Fibroblast of skin of back (primary cell): ENCODE measurements around the gene PEAK3.

Experiments used
- DNase-seq: peaks from one replicate; pipeline ENCODE4 v3.0.0-alpha.2; 2013

PEAK3 gene

DNA sequence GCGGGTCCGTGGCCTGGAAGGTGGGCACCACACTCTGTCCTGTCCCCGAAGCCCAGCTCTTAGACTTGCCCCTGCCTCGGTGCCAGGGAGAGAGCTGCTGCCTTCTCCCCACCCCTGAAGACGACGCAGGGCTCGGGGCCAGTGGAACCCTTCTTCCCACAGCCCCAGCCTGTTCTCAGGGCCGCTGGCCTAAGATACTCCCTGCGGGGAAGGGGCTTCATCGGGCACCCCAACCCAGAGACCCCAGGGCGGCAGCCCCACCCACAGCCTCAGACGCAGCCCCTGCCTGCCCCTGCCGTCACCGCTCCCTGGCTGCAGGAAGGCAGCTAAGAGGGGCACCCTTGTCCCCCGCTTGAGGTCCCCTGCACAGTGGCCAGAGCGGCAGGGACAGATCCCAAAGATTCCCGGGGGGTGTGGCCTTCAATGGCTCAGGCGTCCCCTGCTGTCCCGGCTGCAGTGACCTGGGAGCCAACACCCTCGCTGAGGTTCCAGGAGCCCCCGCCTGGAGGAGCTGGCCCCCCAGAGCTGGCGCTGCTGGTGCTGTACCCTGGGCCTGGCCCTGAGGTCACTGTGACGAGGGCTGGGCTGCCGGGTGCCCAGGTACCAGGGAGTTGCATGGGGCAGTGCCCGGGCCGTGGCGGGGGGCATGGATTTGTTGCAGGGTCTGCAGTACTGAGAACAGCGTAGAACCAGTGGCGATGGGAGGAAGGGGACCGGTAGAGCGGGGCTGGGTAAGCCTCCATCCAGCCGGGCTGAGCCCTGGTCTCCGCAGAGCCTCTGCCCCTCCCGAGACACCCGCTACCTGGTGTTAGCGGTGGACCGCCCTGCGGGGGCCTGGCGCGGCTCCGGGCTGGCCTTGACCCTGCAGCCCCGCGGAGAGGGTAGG lies 31.9 kb downstream of the PEAK3 start:
- DNase-seq, result no peak

DNA sequence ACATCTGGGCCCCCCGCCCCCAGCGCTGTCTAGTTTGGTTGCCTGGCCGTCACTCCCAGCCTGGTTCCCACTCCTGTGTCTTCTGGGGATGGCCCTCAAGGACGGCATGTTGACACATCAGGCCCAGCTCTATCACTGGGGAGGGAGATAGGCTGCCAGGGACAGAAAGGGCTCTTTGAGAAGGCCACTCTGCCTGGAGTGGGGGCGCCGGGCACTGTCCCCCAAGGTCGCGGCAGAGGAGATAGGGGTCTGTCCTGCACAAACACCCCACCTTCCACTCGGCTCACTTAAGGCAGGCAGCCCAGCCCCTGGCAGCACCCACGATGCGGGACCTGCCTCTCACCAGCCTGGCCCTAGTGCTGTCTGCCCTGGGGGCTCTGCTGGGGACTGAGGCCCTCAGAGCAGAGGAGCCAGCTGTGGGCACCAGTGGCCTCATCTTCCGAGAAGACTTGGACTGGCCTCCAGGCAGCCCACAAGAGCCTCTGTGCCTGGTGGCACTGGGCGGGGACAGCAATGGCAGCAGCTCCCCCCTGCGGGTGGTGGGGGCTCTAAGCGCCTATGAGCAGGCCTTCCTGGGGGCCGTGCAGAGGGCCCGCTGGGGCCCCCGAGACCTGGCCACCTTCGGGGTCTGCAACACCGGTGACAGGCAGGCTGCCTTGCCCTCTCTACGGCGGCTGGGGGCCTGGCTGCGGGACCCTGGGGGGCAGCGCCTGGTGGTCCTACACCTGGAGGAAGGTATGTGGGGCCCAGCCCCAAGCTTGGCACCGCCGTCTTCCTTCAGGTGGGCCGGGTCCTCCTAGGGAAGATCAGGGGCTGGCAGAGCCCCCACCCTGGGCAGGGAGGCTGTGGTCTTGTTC lies 32.7 kb downstream of the PEAK3 start, which contains the start of gene AMH:
TSS of gene AMH (plus strand) at position 314 of the 857 bp plus-strand sequence. CDS start at position 324, 10 bp downstream.
- no peak for DNase-seq

DNA sequence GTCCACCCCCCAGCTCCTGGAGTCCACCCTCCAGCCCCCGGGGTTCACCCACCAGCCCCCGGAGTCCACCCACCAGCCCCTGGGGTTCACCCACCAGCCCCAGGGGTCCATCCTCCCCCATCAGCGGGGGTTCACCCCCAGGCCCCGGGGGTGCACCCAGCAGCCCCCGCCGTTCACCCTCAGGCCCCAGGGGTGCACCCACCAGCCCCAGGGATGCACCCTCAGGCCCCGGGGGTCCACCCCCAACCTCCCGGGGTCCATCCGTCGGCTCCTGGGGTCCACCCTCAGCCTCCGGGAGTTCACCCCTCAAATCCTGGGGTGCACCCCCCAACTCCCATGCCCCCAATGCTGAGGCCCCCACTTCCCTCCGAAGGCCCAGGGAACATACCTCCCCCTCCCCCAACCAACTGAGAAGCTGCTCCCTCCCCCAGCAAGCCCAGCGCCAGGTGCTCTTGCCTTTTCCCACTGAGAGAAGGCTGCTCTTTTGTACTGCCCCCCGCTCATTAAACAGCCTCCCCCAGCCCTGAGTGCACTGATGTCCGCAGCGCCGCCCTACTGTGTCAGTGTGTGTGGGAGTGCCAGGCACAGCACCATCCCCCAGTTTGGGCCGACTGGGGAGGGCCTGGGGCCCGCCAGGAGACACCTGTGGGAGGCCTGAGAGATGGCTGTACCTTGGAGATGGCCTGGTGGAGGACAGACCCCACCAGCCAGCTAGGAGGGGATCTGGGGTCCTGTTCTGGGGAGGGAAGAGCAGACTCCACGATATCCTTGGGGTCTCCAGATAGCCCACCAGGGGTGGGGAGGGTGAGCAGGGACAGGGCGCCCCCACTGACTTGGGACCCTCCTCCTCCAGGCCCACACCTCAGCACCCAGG lies 33.6 kb downstream of the PEAK3 start:
- DNase-seq, result no peak

DNA sequence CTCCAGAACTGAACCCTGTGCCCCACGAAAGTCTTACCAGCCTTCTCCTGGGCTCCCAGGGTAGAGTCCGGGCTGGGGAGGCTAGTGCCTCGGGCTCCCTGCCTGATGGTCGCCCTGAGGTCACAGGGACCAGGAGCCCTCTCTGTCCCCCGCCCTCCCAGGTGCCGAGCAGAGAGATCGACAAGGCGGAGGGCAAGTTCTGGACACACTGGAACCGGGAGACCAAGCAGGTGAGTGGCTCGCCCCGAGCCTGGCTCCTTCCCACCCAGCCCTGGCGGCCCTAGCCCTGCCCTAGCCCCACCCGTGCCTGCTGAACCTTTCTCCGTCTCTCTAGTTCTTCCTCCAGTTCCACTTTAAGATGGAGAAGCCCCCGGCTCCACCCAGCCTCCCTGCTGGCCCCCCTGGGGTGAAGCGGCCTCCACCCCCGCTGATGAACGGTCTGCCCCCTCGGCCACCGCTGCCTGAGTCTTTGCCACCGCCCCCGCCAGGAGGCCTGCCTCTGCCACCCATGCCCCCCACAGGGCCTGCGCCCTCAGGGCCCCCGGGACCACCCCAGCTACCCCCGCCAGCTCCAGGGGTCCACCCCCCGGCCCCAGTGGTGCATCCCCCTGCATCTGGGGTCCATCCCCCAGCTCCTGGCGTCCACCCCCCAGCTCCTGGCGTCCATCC lies 34.4 kb downstream of the PEAK3 start:
- DNase-seq, result no peak

DNA sequence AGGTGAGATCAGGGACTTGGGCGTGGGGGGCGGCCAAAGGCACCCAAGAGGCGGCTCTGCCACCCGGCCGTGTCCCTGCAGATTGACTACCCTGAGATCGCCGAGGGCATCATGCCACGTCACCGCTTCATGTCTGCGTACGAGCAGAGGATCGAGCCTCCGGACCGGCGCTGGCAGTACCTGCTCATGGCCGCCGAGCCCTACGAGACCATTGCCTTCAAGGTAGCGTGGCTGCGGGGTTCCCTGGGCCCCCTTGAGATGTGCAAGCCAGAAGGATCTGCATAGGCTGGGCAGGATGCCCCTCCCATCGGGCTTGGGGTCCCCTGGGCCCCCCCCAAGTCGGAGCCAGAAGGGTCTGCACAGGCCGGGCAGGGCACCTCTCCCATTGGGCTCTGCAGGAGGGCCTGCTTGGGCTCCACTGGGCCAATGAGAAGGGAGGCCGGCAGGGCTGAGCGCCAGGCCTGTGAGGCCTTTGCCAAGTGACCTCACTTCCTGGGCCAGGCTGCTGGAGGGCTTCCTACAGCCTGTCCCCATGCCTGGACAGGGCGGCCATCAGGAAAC lies 35.1 kb downstream of the PEAK3 start:
- DNase-seq, result peak; percentile 45

DNA sequence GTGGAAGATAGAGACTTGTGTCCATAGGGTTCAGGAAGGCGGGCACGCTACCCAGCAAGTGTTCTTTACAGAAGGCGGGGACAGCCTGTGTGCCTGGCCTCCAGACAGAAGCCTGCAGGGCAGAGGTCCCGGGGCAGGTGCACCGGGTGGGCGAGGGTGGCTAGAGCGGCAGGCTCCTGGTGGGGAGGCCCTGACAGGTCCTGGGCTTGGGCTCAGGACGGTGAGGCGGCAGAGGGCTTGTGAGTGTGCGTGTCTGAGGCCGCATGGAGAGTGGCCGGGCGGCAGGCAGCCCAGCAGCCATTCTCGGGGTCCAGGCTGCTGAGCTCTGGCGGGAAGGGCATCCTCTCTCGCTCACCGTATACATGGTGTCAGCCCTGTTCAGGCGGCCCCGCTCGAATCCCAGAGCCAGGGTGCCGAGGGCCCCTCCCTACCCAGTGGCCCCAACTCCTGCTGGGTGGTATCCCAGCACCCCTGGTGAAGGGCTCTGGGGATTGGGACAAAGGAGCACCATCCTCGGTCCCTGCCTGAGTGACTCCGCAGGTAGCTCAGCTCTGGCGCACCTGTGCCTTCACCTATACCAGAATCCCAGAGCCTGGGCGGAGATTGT lies 35.9 kb downstream of the PEAK3 start:
- no peak for DNase-seq

DNA sequence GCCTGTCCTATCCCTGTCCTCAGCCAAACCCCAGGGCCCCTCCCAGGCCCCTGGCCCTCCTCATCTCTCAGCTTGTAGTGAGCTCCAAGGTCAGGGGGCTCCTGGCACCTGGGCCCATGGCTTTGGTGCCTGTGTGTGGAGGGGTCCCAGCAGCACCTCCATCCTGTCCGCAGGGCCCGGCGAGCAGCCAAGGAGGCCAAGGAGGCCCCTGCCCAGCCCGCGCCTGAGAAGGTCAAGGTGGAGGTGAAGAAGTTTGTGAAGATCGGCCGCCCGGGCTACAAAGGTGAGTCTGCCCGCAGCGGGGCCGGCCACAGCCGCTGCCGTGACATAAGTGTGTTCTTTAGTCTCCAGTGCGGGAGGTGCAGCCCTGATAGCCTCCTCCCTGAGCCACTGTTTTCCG lies 36.7 kb downstream of the PEAK3 start:
- no peak for DNase-seq

DNA sequence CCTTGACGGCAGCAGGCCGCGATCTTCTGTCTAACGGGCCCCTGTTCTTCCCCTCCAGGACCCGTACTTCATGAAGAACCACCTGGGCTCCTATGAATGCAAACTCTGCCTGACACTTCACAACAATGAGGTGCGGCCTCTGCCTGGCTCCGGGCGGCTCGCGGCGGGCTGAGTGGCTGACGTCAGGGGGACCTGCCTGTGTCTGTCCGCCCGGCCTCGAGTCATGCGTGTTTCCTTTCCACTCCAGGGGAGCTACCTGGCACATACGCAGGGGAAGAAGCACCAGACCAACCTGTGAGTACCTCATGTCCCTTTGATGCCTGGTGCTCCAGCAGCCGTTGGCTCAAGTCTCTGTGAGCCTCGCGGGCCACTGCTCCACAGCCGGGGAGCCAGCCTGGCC lies 37.5 kb downstream of the PEAK3 start:
- DNase-seq, result no peak

DNA sequence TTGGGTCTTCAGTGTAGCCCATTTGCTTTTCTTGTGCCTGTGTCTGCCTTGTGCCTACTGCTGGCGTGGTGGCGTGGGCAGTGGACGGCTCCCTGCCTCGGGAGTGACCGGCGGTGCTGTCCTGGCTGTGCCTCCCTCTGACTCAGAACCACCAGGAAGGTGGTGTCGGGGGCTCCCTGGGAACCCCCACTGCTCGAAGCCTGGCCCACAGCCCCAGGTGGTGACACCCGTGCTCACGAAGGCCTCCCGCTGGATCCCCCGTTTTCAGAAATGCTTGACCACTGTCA lies 37.9 kb downstream of the PEAK3 start:
- DNase-seq, result no peak

DNA sequence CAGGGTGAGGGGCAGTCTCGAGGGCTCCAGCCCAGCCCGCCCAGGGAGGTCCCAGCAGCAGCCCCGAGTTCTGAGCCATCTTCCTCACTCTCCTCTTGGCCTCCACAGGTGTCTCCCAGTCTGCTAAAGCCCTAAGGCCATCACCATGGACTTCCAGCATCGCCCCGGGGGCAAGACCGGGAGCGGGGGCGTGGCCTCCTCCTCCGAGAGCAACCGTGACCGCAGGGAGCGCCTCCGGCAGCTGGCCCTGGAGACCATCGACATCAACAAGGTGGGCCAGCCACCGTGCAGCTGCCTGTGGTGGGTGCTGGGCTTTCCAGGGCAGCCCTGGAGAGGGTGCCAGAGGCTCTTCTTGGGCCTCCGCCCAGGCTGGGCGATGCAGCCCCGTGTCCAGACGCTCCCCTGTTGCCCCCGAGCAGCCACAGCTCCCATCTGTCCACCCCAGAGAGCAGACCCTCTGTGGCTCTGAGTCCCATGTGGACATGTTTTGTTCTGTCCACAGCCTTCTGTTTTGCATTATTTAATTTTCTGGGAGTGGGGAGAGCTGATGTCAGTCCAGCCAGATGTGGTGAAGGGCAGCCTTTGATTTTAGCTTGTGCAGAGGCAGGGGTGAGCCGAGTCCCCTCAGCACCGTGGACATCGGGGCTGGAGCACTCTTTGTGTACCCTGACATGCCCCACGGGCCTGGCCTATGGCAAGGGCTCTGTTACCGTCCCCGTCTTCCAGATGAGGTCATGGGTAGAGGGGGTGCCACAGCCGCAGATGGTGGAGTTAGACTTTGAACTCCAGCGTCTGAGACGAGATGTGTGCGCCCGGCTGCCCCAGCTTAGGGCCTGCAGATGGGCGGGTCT lies 38.5 kb downstream of the PEAK3 start:
- no peak for DNase-seq

DNA sequence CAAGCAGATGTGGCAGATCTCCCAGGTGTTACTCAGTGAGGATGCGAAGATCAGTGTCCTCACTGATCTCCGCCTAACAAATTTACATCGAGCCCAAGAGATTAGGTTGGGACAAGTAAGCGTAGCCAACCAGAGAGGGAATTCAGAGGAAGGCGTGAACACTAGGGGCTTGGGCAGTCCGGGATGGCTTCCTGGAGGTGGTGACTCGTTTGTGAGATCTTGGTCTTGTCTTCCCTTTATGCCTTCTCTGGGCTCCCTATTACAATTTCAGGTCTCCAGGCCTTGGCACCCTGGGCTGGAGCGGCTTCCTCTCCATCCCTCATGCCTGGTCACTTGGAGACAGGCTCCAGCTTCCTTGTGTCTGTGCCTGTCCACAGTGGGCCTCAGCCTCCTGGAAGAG lies 39.2 kb downstream of the PEAK3 start:
- no peak for DNase-seq

DNA sequence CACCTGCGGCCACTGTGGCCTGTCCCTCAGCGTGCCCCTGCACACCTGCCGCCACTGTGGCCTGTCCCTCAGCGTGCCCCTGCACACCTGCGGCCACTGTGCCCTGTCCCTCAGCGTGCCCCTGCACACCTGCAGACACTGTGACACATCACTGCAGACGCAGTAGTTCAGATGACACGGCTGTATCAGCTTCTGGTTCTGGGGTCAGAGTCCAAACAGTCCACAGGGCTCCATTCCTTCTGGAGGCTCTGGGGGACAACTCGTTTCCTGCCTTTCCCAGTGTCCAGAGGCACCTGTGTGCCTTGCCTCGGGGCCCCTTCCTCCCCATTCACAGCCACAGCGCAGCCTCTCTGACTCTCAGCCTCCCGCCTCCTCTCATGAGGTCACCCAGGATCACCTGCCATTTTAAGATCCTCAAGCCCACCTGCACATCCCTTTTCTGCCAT lies 39.9 kb downstream of the PEAK3 start:
- no peak for DNase-seq

DNA sequence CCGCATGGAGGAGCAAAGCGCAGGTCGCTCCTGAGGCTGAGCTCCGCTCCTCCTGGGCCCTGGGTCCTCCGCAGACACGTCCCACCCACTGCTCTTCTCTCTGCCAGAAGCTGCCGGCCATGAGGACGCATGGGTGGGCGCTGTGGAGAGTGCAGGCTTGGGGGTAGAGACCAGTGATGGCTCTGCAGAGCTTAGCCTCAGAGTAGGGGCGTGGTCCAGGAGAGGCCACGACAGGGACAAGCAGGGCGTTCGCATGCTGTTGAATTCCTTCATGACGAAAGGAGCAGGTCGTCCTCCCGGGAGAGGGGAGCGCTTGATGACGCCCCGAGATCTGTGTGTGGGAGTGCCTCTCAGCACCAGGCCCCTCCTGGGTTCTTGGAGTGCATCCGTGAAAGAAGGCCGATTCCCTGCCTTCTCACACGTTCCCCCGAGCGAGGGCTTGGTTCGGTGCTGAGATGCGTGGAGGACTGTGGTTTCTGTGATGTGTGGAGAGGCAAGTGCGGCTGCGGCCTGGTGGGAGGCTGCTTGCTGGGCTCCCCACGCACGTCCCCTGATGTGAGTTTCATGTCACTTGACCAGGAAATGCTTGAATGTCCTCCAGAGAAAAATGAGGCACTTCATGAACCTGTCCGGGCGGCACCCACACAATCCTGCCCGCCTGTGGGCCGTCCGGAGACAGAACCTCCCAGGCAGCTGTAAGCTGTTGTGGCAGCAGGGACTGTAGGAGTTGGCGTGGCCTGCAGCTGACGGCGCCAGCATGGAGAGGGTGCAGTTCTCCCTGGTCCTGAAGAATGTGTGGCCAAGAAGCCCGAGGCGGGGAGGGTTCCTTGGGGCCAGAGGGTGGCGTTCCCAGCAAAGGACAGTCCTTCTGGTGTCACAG lies 40.9 kb downstream of the PEAK3 start:
- no peak for DNase-seq

DNA sequence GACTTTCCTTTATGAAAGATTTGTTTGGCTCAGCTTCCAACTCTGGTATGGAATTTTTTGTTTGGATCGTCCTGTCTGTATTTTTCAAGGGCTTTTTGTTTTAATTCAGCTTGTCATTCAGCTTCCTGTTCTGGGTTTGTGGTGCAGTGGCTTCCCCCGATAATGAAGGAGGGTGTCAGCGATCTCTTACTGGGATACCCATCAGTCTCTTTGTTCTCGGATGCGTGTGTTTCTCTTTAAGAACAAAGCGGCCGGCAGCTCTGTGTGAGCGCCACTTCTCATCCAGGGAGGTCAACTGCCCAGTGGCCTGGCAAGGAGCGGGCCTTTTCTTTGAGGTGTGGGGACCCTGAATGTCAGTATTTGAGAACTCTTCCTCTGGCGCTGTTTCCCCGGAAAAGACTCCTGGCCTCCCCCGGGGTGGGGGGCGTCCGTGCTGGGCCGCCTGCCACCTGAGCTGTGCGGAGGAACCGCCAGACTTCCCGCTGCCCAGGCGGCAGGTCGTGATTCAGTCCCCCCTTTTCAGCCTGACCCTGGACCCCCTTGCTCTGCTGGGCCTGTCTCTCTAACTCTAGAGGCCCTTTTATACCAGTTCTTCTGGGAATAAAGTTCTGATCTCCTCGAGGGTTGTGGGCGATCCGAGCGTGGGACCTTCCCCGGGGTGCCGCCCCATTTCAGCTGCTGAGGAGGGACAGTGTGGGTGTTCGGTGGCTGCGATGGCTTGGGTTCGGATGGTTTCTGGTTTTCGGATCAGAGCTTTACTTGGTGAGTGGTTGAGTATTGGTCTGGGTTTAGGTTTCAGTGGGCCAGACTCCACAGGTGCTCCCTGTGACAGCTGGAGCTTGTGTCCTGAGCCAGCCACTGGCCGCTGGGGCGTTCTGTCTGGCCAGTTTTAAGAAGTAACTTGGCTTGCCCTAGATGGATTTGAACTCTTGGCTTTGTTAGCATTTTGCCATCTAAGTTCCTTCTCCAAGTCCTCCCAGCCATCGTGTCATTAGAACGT lies 41.9 kb downstream of the PEAK3 start:
- peak; percentile 58 for DNase-seq

DNA sequence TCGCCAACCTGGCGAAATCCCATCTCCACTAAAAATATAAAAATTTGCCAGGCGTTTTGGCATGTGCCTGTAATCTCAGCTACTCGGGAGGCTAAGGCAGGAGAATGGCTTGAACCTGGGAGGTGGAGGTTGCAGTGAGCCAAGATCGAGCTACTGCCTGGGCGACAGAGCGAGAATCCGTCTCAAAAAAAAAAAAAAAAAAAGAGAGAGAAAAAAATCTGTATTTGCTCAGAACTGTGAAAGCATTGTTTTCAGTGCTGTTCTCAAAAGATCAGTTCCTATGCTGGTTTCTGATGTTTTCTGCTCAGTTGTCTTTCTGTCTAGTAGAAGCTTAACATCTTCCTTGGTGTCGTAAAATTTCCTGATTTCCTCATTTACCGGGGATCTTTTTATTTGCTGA lies 42.8 kb downstream of the PEAK3 start:
- DNase-seq, result no peak

DNA sequence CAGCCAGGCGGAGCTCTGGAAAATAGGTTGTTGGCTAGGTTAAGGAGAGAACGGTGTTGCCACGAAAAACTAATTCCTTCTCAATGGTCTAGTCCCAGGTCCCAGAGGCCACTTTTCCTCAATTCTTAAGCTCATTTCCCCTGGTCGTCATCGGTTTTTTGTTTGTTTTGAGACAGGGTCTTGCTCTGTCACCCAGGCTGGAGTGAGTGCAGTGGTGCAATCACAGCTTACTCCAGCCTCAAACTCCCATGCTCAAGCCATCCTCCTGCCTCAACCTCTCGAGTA lies 44.2 kb downstream of the PEAK3 start:
- DNase-seq, result no peak

DNA sequence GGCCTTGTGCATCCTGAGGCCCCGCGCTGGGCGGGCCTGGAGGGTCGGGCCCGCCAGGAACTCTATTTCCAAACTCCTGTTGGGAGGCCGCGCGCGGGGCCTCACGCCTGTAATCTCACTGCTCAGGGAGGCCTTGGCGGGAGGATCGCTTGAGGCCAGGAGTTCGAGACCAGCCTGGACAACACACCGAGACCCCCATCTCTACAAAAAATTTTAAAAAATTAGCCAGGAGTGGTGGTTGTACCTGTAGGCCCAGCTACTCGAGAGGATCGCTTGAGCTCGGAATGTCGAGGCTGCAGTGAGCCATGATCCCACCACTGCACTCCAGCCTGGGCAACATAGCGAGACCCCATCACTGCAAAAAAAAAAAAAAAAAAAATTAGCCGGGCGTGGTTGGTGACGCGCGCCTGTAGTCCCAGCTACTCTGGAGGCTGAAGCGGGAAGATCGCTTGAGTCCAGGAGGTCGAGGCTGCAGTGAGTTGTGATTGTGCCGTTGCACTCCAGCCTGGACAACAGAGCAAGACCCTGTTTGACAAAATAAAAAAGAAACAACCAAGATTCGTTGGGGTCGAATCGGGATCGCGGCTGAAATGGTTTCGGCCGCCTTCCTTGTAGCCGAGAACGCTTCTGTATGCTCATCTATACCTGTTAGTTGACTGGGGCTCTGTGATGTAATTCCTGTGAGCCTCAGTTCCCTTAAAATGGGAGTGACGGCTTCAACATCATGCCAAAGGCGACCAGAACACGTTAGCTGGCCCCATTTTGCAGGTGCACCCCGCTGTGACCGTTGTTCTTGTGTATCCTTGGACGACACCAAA lies 44.7 kb downstream of the PEAK3 start:
- DNase-seq, result no peak
